Upper lobe of right lung (tissue), 1 donor: ENCODE results near the gene SHANK2. TPM values are rescaled to one million over a fixed set of nuclear protein-coding genes. Genes with fewer than 3 reads are reported as not detected.

Experiments used
- ATAC-seq: fragments of 200-7000 bp; cut with Tn5 transposase; one replicate; pipeline ENCODE4 v1.9.1; 2020; ENCODE audit warnings: mild to moderate bottlenecking, moderate library complexity
- DNase-seq: peaks from one replicate; pipeline ENCODE4 v3.0.0-alpha.2; 2020
- H3K27ac ChIP-seq: fragments of 200-600 bp; one replicate; pipeline ENCODE4 v1.8.0; 2022
- H3K27me3 ChIP-seq: fragments of 200-600 bp; one replicate; pipeline ENCODE4 v1.8.0; 2022; ENCODE audit warnings: mild to moderate bottlenecking
- H3K36me3 ChIP-seq: fragments of 200-600 bp; one replicate; pipeline ENCODE4 v1.8.0; 2022
- H3K4me1 ChIP-seq: fragments of 200-600 bp; one replicate; pipeline ENCODE4 v1.8.0; 2022
- H3K4me3 ChIP-seq: fragments of 200-600 bp; one replicate; pipeline ENCODE4 v1.8.0; 2022; ENCODE audit warnings: mild to moderate bottlenecking
- H3K9me3 ChIP-seq: fragments of 200-600 bp; one replicate; pipeline ENCODE4 v1.8.0; 2022
- CTCF ChIP-seq: fragments of 200-600 bp; IDR thresholded peaks from one replicate; pipeline ENCODE4 v1.8.0; 2022; ENCODE audit warnings: antibody characterized with exemption
- intact Hi-C: fragments of 100-400 bp; cut with DNase I; formaldehyde crosslinking; loops from one replicate; pipeline ENCODE4 v1.11.0; 2022
- total RNA-seq: library from RNA; stranded (reverse); fragmentation: NEBNext Ultra II Directional; extraction: Animal tissue kit (Norgen Biotek cat#: 25700); gene quantifications from one replicate; pipeline ENCODE4 v1.2.1, GENCODE V29; 2021
- donor health status: DM: no; HTN: yes; CAD: no; lungs with severe emphysema.

SHANK2 gene
- total RNA-seq, 1 donor from 2014 or later = 62.5 TPM

- H3K27ac ChIP-seq = no peak overlapping the region
- ATAC-seq (no peak), DNase-seq (no peak)
- H3K27me3 ChIP-seq = no peaks in the 10 kb centered on the region
- H3K9me3 ChIP-seq = peaks cover 6% of the 10 kb centered on the region
- no peak for TF ChIP-seq CTCF
- intact Hi-C loops = no loop called here
- H3K36me3 ChIP-seq = no peaks in the 10 kb centered on the region
- no peak overlapping the region for H3K4me3 ChIP-seq
- H3K4me1 ChIP-seq = peaks cover 4% of the 10 kb centered on the region
Observed at GRCh38 chr11:71284525-71285092, 32.2 kb upstream of the SHANK2 start.

GRCh38 chr11:71283971-71284441 lies 31.6 kb upstream of the SHANK2 start:
- Histone ChIP-seq H3K4me1 (peaks cover 4% of the 10 kb centered on the region), H3K4me3 (peak overlapping the region; percentile 4), H3K9me3 (peaks cover under 1% of the 10 kb centered on the region), H3K27me3 (no peaks in the 10 kb centered on the region), H3K27ac (no peak overlapping the region), H3K36me3 (no peaks in the 10 kb centered on the region)
- intact Hi-C loops = no loop called here
- ATAC-seq = peak; percentile 84
- no peak for TF ChIP-seq CTCF
- peak; percentile 89 for DNase-seq

GRCh38 chr11:71282581-71283351 lies 30.4 kb upstream of the SHANK2 start:
- no peak for TF ChIP-seq CTCF
- intact Hi-C loops = no loop called here
- Histone ChIP-seq H3K36me3 (no peaks in the 10 kb centered on the region), H3K9me3 (no peaks in the 10 kb centered on the region), H3K4me1 (peaks cover 4% of the 10 kb centered on the region), H3K27ac (no peak overlapping the region), H3K27me3 (no peaks in the 10 kb centered on the region), H3K4me3 (no peak overlapping the region)
- peak; percentile 52 for DNase-seq
- no peak for ATAC-seq

GRCh38 chr11:71281831-71282230 lies 29.5 kb upstream of the SHANK2 start:
- H3K27ac ChIP-seq = no peak overlapping the region
- ATAC-seq = no peak
- DNase-seq = peak; percentile 25

GRCh38 chr11:71281204-71281603 lies 28.8 kb upstream of the SHANK2 start:
- no peaks in the 10 kb centered on the region for H3K9me3 ChIP-seq
- no peak for DNase-seq
- H3K36me3 ChIP-seq = no peaks in the 10 kb centered on the region
- TF ChIP-seq CTCF = no peak
- intact Hi-C loops = no loop called here
- H3K27ac ChIP-seq = no peak overlapping the region
- no peak overlapping the region for H3K4me3 ChIP-seq
- H3K27me3 ChIP-seq = no peaks in the 10 kb centered on the region
- no peaks in the 10 kb centered on the region for H3K4me1 ChIP-seq
- ATAC-seq = no peak

More at GRCh38 chr11:71281831-71282230, 29.5 kb upstream of the SHANK2 start:
- Histone ChIP-seq H3K4me1 (no peaks in the 10 kb centered on the region), H3K9me3 (no peaks in the 10 kb centered on the region), H3K4me3 (no peak overlapping the region), H3K27me3 (no peaks in the 10 kb centered on the region), H3K36me3 (no peaks in the 10 kb centered on the region)
- TF ChIP-seq CTCF = no peak
- intact Hi-C loops = no loop called here
